Stimulated activated CD8-positive, alpha-beta memory T cell treated with anti-CD3 and anti-CD28 coated beads, Interleukin-15, amount 100 ng/mL, for 4 hours (primary cell): ENCODE measurements around the gene C11orf52.
"Not testable (repeated sequence)": the region's sequence is repeated elsewhere in the genome, so short reads cannot be mapped to it uniquely, and the experiment has no call there.

Experiments used
- DNase-seq, 2 donors: peaks; one replicate each; pipeline ENCODE4 v3.0.0-alpha.2; 2020; ENCODE audit warnings: low read depth in 2 of 2

C11orf52 gene

GRCh38 chr11:111913031-111913861, 5.5 kb upstream of the C11orf52 start:
- no peak for DNase-seq

DNA sequence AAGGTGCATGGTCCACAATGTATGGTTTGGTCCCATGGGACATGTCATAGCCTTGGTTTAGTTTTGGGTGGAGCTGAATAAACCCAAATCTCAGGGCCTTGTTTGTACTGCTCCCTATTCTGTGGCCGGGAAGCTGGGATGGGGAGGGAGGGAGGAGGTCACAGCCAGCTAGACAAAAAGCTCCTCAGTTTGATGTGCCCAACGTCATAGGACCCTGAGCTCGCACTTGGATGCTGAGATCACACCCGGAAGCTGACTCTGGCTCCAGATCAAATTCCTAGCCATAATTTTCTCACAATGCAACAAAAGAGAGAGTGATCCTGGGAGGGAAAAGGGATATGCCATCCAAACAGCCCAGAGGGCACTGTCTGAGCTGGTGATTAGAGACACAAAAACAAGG, 4.7 kb upstream of the C11orf52 start:
- DNase-seq = no peak

- no peak for DNase-seq
Measured at GRCh38 chr11:111916768-111917167, 1.9 kb upstream of the C11orf52 start.

DNA sequence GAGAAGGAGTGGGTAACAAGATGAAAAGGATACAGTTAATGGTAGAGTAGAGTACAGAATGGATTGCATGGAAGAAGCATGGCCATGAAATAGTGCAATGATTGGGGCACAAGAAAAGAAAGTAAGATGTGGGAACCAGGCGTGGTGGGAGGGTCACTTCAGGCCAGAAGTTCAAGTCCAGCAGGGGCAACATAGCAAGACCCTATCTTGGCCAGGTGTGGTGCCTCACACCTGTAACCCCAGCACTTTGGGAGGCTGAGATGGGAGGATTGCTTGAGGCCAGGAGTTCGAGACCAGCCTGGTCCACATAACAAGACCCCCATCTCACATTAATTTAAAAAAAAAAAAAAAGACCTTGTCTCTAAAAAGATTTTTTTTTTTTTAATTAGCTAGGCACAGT, 1.4 kb upstream of the C11orf52 start:
- DNase-seq = no peak

DNA sequence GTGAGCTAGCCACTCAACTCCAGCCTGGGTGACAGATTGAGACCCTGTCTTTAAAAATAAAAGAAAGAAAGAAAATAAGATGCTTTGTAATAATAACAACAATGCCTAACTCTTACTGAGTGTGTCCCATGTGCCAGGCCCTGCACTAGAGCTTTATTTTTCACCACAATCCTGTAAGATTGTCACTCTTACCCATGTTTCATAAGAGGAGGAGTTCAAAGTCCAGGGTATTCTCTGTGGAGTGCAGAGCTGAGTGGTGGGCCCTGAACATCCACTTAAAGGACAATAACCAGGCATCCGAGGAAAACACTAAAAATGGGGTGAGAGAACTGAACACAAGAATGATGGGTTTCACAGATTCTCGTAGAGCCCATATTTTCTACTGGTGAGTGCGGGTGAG, 925 bp upstream of the C11orf52 start:
- no peak for DNase-seq

- no peak for DNase-seq
Measured at GRCh38 chr11:111920908-111921307, 2.2 kb downstream of the C11orf52 start.

- DNase-seq = no peak
Measured at GRCh38 chr11:111921541-111922230, 3.0 kb downstream of the C11orf52 start.

GRCh38 chr11:111922803-111923202, 4.1 kb downstream of the C11orf52 start:
- no peak for DNase-seq

- DNase-seq = no peak
Measured at GRCh38 chr11:111923351-111923788, 4.7 kb downstream of the C11orf52 start.

DNA sequence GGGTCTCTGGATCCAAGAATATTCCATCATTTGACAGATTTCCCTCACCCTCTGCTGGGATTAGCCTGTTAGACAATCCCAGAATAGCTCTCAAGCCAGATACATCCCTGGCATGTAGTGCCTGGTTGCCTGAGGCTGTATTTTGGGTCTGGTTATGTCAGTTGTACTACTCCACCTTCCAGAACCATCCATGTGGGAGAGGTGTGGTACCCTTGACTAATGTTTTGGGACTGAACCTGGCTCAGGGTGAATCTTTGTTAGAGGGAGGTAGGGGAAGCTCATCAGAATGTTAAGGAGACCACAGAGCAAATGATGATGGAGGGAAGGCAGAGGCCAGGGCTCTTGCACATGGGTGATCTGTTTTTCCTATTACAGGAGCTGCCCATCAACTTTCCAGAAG, 5.2 kb downstream of the C11orf52 start:
- no peak for DNase-seq

GRCh38 chr11:111925953-111926352, 7.2 kb downstream of the C11orf52 start:
- no peak for DNase-seq

- DNase-seq = peak; percentile 86 to 93
Measured at GRCh38 chr11:111926505-111927391, 8.0 kb downstream of the C11orf52 start.

GRCh38 chr11:111930472-111930871, 11.8 kb downstream of the C11orf52 start:
- DNase-seq = no peak

- DNase-seq = no peak
Measured at GRCh38 chr11:111932611-111932950, 13.9 kb downstream of the C11orf52 start.

- not testable (repeated sequence) for DNase-seq
Measured at GRCh38 chr11:111933176-111933575, 14.5 kb downstream of the C11orf52 start.

DNA sequence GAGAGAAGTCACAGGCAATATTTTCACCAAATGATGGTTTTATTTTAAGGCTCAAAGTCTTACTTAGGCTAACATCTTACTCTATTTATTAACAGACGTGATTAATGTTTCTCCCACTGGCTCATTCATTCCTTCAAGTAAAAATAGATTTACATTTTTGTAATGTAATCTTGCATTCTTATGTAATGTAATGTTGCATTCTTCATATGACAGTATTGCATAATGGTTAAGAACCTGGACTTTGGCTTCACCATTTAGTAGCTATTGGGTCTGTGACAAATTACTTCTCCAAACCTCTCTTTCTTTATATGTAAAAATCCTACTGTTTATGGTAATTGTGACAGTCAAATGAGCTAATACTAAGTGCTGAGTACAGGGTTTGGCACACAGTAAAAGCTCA, 15.2 kb downstream of the C11orf52 start:
- DNase-seq = no peak

DNA sequence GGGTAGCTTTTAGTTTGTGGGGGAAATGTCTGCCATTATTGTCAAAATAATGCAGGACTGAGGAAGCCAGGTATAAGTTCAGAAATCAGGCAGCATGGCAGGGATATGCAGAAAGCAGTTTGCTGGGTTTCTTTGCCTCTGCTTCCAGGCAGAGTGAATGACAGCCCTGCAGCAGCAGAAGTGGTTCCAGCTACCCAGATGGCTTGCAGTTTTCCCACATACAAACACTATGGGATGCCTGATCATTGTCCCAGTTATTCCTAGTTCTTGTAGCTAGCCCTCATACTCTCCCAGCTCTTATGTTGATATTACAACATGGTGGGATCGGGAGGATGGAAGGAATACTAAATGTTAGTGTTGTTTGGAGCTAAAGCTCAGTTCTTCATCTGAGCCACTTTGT, 15.6 kb downstream of the C11orf52 start:
- DNase-seq = no peak

GRCh38 chr11:111935317-111936039, 16.8 kb downstream of the C11orf52 start:
- DNase-seq = no peak

GRCh38 chr11:111936040-111936540, 17.4 kb downstream of the C11orf52 start:
- no peak for DNase-seq

DNA sequence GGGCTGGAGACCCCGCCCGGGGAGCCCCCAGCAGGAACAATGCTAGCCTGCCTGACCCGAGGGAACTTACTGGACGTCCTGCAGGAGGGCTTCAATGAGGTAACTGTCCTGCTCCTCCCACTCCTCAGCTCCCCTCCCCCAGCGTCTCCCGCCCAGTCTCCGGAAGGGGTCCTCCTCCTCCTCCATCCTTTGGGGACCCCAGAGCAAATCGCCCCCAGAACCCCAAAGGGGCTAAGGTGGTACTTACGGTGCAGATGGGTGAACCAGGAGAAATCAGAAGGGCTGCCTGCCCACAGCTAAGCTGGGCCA, 18.7 kb downstream of the C11orf52 start:
- no peak for DNase-seq

DNA sequence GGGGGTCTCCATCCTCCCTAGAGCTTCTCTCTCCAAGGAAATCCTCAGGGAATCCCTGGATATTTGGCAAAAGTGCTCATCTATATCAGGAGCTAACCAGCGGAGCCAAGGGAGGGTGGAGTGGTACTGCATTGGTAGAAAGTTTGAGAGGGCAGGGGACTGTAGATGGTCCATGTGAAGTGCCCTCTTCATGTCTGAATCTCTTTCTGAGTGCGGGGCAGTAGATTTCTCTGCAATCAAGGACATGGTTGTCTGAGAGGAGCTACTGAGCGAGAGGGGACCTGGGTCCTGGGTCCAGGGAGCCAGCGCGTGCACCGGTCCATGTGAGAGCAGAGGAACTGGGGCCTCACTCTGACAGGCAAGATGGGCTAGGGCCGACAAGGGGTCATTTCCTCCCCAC, 19.1 kb downstream of the C11orf52 start:
- no peak for DNase-seq
